Measurements from ENCODE around the gene ARL3. TPM values are rescaled to one million over a fixed set of nuclear protein-coding genes. Genes with fewer than 3 reads are reported as not detected.
"Not testable (repeated sequence)": the region's sequence is repeated elsewhere in the genome, so short reads cannot be mapped to it uniquely, and the experiment has no call there.

ARL3 gene
- total RNA-seq, 1 donor from 2014 or later = 3.3 TPM

GRCh38 chr10:102670871-102671434 is 43.2 kb downstream of the ARL3 start:
- no peak for ATAC-seq

- no peak for ATAC-seq
Observed at GRCh38 chr10:102670065-102670670, 44.0 kb downstream of the ARL3 start.

GRCh38 chr10:102669206-102670064 is 44.8 kb downstream of the ARL3 start:
- peak; percentile 92 for ATAC-seq

- no peak for ATAC-seq
Observed at GRCh38 chr10:102668326-102669107, 45.7 kb downstream of the ARL3 start.

- not testable (repeated sequence) for ATAC-seq
Observed at GRCh38 chr10:102667411-102667810, 46.8 kb downstream of the ARL3 start.

- no peak for ATAC-seq
Observed at GRCh38 chr10:102665904-102666509, 48.2 kb downstream of the ARL3 start.

- ATAC-seq = peak; percentile 9
Observed at GRCh38 chr10:102661658-102662028, 52.6 kb downstream of the ARL3 start.

GRCh38 chr10:102660888-102661657 is 53.1 kb downstream of the ARL3 start:
- peak; percentile 44 for ATAC-seq

GRCh38 chr10:102658802-102659201 is 55.4 kb downstream of the ARL3 start:
- ATAC-seq = no peak

GRCh38 chr10:102657984-102658724 is 56.0 kb downstream of the ARL3 start:
- peak; percentile 33 for ATAC-seq

- no peak for ATAC-seq
Observed at GRCh38 chr10:102657451-102657850, 56.7 kb downstream of the ARL3 start.

GRCh38 chr10:102656791-102657371 is 57.3 kb downstream of the ARL3 start:
- no peak for ATAC-seq

- ATAC-seq = no peak
Observed at GRCh38 chr10:102656026-102656425, 58.2 kb downstream of the ARL3 start.

- ATAC-seq = no peak
Observed at GRCh38 chr10:102654969-102655368, 59.2 kb downstream of the ARL3 start.

GRCh38 chr10:102654566-102654965 is 59.6 kb downstream of the ARL3 start:
- no peak for ATAC-seq

GRCh38 chr10:102653060-102653459 is 61.1 kb downstream of the ARL3 start:
- ATAC-seq = no peak

GRCh38 chr10:102652170-102652916 is 61.9 kb downstream of the ARL3 start:
- ATAC-seq = no peak

GRCh38 chr10:102651455-102652169 is 62.6 kb downstream of the ARL3 start:
- no peak for ATAC-seq
